CD4-positive, alpha-beta T cell treated with Interleukin-6 at 100 ng/mL for 8 hours (primary cell): Measurements from ENCODE around the gene MISP.

ENCODE experiments used
- DNase-seq: peaks from one replicate; pipeline ENCODE4 v3.0.0-alpha.2; 2020; ENCODE audit warnings: mixed read lengths, low spot score

Gene MISP

DNA sequence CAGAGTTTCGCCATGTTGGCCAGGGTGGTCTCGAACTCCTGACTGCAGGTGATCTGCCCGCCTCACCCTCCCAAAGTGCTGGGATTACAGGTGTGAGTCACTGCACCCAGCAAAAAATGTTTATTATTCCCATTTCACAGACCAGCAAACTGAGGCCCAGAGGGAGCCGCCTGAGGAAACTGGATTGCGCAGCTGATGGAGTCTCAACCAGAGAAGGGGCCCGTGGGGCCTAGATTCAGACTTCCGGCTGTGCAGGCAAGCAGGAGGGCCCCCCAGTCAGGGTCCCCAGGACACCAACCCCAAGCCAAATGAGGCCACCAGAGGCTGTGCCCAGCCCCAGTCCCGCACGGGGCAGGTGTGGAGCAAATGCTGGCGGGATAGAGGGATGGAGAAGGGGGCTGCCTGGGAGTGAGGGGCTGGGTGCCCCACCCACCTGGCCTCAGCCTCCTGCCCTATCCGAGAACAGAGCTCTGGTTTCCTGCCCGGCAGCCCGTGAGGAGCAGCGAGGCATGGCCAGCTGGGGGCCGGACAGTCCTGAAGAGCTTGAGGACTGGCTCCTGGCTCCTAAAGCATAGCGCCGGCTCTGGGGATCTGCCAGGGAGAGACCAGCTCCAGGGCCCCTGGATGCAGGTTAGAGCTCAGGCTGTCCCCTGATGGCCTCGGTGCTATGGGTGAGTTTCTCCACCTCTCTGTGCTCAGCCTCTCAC is 22.0 kb downstream of the MISP start:
- DNase-seq: no peak

DNA sequence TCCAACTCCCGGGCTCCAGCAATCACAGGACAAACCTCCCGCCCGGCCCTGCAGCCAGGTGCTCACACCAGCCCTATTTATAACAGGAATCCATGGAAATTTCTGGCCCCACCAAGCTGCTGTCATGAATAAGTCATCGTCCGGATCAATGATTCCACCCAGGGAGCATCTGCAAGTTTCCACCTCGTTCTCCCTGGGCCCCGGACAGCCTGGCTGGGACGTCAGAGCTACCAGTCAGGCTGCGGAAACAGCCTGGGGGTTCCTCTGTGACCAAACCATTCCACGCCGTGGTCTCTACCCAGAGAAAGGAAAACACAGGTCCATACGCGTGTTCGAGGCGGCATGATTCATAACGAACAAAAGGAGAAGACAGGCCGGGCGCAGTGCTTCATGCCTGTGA is 25.6 kb downstream of the MISP start:
- DNase-seq: no peak

DNA sequence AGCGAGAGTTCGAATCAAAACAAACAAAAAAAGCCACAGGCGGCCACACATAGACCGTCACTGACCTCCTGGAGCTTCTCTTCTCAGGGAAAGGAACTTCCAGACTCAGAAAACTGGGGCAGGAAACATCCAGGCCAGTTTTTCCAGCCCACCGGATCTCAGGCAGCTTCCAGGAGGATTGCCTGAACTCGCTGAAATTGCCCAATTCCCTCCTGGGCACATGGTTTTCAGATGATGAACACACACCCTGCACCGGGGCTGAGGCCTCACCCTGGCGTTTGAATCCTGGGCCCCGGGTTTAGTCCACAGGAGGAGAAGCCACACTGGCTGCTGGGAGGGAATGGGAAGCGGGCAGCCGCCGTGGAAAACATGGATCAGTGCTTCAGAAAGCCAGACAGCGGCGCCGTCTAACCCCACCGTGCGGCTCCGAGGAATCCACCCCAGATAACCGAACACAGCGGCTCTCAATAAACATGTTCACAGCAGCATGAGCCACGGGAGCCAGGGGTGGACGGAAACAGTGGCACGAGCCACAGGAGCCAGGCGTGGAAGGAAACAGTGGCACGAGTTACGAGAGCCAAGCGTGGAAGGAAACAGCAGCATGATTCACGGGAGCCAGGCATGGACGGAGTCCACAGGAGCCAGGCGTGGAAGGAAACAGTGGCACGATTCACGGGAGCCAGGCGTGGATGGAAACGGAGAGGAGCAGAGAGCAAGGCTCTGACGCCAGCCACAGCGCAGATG is 28.2 kb downstream of the MISP start:
- DNase-seq: no peak

- DNase-seq: no peak
Observed at GRCh38 chr19:780935-781334, 30.0 kb downstream of the MISP start.

DNA sequence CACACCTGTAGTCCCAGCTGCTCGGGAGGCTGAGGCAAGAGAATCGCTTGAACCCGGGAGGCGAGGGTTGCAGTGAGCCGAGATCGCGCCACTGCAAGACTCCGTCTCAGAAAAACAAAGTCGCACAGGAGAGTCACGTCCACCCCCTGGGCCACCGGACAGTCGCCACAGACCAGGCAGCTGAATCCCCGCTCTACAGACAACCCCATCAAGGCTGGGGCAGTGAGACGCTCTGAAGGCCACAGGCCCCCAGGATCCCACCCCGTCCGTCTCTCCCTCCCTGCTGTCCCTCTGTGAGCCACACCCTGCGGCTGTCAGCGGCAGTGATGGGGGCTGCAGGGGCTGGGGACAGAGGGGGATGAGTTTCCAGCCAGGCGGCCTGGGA is 30.9 kb downstream of the MISP start:
- DNase-seq: no peak

DNA sequence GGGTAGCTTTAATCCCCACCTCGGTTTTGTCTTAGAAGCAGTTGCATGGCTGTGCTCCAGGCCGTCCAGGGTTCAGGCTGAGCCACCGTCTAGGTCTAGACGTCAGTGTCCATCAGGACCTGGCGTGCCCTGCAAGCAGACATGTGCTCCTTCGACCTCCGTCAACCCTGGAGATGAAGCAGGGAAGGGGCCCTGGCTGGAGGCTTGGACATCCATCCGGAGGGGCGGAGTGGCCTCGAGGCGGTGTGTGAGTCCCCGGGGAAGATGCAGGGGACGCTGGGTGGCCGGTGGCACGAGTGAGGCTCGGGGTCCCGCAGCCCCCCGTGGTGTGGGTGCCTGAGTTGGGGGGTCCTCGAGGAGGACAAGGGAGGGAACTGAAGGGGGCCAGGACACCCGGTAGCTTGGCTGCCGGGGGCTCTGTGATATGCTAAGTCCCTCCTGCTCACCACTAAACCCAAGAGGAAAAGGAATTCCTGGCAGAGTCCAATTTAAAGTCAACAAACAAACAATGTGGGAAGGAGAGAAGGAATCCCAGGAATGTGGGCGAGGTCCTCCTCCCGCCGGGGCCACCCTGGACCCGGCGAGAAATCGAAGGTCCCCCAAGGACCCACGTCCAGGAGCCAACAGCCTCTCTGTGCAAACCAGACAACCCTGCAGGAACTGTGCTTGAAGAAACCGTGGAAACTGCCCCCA is 31.4 kb downstream of the MISP start:
- no peak for DNase-seq

- no peak for DNase-seq
Observed at GRCh38 chr19:782878-783668, 32.2 kb downstream of the MISP start.

- DNase-seq: no peak
Observed at GRCh38 chr19:784541-784940, 33.6 kb downstream of the MISP start.

DNA sequence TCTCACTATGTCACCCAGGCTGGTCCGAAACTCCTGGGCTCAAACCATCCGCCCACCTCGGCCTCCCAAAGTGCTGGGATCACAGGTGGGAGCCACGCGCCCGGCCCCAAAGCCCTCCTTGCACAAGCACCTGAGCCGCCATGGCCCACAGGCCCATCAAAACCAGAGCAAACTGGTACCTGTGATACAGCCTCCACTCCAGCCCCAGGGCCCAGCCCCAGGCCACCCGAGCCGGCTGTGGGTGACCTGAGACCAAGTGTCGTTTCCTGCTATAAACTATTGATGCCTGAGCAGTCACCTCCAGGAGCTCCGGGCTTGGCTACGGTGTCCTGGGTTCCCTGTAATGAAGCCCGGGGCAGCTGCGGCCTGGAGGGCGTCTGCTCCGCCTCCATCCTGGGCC is 36.6 kb downstream of the MISP start:
- DNase-seq: no peak

DNA sequence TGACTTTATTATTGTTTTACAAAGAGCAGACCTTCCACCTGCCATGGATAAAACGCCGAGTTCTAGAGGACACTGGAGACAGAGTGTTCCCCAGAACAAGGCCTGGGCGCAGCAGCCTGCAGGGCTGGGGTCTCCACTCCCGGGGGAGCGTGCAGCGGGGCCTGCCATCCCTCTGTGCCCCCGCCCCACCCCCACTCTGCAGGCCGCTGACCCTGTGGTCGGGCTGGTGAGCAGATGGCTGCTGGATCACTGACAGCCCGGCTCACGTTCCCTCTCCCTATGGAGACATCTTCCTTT is 37.7 kb downstream of the MISP start:
- DNase-seq: no peak

DNA sequence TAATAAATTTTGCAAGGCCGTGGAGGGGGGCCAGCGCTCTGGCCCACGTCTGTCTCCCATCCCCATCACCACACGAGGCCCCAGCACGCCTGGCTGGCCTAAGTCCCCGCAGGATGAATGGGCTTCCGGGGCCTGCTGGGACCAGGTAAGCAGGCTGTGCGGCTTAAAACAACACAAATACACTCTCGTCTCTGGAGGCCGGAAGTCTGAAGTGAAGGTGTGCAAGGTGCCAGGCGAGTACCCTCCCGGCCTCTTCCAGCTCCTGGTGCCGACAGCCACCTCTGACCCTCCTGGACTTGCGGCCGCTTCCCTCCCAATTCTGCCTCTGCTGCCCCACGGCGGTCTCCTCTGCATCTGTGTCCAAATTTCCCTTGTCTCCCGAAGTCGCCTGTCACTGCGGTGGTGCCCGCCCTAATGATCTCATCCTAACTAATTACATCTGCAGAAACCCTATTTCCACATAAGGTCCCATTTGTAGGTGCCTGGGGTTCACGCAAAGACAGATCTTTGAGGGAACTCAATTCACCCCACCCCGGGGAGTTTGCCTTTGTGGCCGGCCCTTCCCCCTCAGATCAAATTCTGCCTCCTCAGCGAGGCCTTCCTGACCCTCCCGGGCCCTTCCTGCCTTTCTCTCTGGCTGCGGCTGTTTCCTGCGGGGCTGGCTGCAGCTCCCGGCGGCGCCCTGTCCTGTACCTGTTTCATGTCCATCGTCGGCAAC is 38.2 kb downstream of the MISP start:
- no peak for DNase-seq

GRCh38 chr19:789701-790060 is 38.8 kb downstream of the MISP start:
- DNase-seq: no peak

GRCh38 chr19:791007-791566 is 40.2 kb downstream of the MISP start:
- DNase-seq: no peak

DNA sequence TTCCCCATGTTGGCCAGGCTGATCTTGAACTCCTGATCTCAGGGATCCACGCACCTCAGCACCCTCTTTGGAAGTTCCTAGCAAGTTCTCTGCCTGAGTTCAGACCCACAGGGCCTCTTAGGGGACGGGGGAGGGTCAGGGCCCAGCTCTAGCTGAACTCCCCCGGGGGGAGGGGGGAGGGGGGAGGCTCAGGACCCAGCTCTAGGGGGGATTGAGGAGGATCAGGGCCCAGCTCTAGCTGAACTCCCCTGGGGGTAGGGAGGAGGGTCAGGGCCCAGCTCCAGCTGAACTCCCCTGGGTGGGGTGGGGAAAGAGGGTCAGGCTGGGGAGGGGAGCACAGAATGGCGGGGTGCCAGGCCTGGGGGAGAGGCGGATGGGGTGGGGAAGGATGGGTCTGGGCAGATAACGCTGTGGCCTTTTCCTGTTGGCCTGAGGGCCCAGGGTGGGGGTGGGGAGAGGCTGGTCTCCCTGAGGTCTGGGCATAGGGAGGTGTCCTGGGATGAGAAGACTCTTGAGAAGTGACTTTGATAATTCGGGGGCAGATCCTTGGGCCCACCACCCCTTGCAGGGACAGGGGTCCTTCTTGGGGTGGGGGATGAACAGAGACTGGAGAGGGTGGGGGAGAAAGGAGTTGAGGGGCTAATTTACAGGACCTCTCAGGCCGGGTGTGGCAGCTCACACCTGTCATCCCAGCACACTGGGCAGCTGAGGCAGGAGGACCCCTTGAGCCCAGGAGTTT is 40.8 kb downstream of the MISP start:
- no peak for DNase-seq

DNA sequence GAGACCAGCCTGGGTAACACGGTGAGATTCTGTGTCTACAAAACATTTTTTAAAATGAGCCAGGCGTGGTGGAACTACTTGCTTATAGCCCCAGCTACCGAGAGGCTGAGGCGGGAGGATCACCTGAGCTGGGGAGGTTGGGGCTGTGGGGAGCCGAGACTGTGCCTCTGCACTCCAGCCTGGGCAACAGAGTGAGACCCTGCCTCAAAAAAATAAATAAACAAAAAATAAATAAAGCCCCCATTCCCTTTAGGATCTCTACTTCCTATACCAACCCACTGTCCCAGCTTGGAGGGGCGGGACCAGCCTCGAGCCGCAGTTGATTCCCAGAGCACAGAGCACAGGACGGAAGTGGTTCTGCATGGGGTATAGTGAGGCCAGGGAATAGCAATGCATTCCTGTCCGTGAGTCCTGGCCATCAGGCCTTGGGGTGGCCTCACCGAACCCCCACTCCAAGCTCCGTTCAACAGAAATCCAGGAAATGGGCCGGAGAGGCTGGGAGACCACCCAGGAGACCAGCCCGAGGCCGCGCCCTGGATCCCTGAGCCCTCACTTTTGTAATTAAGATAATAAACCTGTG is 41.5 kb downstream of the MISP start:
- no peak for DNase-seq

GRCh38 chr19:793806-794205 is 42.9 kb downstream of the MISP start:
- no peak for DNase-seq

DNA sequence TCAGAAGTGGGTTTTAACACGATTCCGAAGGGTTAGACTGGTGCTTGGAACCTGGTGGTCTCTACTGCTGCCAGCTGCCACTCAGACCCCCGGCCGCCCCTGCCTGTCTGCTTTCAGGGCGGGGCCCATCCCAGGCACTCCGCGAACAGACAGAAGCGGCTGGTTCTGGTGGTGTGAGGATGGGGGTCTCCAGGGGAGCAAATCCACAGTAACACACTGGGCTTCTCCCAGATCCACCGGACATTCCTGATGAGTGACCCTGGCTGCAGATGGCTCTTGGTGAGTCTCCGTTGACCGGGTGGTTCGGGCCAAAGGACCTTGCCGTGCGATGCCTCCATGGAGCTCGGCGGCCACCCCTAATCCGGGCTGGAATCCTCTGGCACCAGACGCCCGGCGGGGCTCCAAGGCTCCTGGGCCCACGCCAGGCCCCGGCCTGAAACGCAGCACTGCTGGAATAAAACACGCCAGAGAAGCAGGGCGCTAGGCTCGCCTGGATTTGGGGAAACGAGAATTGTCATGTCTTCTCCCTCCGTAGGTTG is 44.2 kb downstream of the MISP start:
- no peak for DNase-seq

DNA sequence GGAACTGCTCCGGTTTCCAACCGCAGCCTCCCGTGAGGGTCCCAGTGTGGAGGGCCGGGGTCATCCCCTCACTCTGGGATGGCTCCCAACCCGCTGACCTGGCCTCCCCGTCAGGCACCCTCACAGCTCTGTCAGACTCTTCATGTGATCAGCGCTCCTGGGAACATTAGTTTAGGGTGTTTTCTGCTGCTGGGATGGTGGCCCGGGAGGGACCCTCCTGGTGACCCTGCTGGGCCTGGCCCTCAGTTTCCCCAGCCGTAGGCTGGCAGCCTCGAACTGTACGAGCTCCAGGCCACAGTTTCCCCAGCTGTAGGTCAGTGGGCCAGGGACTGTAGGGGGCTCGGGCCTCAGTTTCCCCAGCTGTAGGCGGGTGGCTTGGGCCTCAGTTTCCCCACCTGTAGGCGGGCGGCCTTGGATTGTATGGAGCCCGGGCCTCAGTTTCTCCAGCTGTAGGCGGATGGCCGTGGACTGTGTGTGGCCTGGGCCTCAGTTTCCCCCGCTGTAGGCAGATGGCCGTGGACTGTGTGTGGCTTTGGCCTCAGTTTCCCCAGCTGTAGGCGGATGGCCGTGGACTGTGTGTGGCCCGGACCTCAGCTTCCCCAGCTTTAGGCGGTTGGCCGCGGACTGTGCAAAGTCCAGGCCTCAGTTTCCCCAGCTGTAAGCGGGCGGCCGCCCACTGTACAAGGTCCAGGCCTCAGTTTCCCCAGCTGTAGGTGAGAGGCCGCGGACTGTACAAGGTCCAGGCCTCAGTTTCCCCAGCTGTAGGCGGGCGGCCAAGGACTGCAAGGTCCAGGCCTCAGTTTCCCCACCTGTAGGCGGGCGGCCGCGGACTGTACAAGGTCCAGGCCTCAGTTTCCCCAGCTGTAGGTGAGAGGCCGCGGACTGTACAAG is 45.0 kb downstream of the MISP start:
- DNase-seq: no peak
